MV-4-11 (cell line): ENCODE measurements around the gene ZNF502.
"Not testable (repeated sequence)": the region's sequence is repeated elsewhere in the genome, so short reads cannot be mapped to it uniquely, and the experiment has no call there.

Source experiments
- DNase-seq: peaks from one replicate; lab custom pipeline; 2025; lab: John Stamatoyannopoulos, UW

ZNF502 gene

GRCh38 chr3:44712455-44713075, at the start of gene ZNF502:
ZNF502 (plus strand) TSS chr3:44712660; CDS start chr3:44720262, 7,602 bp downstream.
- peak; percentile 69 for DNase-seq

DNA sequence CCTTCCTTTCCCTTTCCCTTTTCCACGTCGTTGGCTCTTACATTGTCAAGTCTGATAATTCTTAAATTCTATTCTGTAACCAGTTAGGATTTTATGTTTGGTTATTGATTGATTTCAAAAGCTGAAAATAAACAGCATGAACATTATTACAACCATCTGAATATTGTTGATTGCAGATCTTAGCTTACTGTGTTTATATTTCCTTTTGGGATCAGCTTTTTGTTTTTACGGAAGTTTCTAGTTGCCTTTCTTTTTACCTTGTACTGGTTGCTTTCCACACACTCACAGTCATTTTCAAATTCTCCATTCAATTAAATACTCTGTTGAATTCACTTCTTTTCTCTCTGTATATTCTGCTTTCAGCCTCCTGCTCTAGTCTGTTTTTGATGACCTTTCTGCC, 47.3 kb upstream of the ZNF502 start:
- no peak for DNase-seq

- no peak for DNase-seq
Measured at GRCh38 chr3:44666346-44666745, 46.1 kb upstream of the ZNF502 start.

DNA sequence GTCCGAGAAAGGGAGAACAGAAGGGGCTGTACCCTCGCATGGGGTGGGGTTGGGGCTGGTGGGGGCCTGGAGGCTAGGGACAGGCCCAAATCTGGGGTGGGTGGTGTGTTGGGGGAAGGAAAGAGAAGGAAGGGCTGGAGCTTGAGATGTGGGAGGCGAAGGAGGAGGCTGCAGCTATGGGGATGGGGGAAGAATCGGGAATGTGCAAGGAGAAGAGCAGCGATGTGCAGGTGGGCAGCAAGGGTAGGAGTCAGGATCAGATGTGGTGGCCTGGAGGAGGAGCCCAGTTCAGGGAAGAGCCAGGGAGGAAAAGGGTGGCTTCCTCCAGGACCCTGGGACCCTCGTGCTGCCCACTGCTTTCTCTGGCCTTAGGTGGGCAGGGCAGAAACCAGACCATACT, 42.7 kb upstream of the ZNF502 start:
- no peak for DNase-seq

- DNase-seq = not testable (repeated sequence)
Measured at GRCh38 chr3:44673466-44673865, 39.0 kb upstream of the ZNF502 start.

- DNase-seq = no peak
Measured at GRCh38 chr3:44674211-44674610, 38.2 kb upstream of the ZNF502 start.

DNA sequence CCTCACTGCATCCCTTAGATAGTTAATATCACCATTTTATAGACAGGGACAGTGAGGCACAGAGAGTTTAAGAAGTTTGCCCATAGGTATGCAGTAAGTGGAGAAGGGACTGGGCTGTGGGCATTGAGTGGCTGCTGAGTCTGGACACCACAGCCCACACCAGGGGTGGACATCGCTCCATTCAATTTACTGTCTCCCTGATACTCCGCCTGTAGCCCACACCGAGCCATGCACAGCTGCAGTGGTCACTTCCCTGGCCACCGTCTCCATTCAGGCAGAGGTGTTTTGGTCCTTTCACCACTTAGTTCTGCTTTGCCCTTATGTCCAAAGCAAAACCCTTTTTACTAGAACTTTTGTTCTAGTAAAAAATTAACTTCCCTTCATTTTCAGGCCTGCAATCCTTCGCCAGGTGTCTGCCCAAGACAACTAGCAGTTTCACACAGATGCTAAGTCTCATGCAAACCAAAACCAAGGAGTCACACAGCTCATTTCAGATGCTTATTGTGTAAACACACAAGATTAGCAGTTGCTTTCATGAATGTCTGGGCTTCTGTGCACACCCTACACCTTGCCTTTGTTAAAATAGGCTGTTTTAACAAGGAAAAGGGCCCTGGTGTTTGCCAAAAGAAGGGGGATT, 33.9 kb upstream of the ZNF502 start:
- DNase-seq = no peak

DNA sequence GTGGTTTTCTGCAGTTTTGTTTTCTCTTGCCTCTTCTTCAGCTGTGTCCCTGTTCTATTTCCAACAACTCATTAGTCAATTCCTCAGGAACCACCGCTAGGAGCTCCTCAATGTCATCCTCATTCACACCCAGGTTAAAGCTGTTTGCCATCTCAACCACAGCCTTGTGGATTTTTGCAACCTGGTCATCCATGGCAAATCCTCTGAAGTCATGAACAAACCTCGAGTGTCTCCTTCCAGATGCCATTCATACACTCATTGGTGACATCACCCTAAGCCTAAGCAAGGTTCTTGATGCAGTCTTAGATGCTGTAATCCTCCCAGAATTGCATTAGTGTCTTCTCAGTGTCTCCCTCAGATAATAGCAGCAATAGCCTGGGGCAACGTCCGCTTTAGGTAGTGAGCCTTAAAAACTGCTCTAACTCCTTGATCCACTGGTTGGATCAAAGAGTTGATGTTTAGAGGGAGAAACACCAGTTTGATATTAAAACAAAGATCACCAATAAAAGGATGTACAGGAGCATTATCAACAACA, 31.5 kb upstream of the ZNF502 start:
- no peak for DNase-seq

DNA sequence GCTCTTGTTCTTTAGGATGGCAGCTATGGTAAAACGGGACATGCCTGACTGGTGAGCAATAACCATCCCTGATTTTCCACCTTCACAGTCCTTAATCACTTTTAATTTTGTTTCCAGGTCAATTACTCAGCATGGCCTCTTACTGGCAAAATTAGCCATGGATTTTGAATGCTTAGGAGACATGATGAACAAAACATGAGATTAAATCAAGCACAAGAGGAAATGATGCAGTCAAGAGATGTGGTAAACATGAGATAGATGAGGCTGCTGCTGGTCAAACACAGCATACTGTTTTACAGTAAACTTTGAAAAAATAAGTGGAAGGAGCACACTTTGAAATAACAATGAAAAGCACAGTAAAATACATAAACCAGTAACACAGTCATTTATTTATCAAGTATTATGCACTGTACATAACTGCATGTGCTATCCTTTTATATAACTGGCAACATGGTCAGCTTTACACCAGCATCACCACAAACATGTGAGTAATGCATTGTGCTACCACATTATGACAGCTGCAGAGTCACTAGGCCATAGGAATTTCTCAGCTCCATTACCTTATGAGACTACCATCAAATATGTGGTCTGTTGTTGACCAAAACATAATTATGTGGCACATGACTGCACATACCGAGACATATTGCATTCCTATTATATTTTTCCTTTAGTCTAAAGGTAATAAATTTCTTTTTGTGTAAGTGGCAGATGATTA, 30.1 kb upstream of the ZNF502 start:
- no peak for DNase-seq

DNA sequence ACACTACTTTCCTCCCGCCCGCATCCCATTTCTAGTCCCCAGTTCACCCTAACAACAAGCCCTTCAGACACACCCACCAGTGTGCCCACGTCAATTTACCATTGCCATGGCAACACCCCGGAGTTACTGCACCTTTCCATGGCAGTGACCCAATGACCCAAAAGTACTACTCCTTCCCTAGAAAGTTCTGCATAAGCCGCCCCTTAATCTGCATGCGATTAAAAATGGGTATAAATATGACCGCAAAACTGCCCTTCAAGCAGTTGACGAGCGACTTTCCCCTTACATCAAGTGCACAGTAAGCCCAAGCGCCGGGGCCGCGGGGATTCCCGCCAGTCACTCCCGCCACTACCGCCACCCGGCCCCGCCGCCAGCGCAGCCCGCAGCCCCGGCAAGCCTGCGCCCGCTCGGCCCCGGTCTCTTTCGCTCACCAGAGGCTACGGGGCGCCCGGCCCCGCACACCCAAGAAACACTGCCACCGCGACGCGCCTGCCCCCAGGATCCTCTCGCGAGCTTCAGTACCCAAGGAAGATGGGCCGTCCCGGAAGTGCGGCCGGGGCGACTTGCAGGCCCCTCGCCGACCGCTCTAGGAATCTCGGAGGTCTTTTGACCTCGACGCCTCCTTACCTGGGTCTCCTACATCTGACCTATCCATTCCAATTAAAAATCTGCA, 27.2 kb upstream of the ZNF502 start:
- no peak for DNase-seq

GRCh38 chr3:44687898-44688297, 24.6 kb upstream of the ZNF502 start:
- DNase-seq = no peak

DNA sequence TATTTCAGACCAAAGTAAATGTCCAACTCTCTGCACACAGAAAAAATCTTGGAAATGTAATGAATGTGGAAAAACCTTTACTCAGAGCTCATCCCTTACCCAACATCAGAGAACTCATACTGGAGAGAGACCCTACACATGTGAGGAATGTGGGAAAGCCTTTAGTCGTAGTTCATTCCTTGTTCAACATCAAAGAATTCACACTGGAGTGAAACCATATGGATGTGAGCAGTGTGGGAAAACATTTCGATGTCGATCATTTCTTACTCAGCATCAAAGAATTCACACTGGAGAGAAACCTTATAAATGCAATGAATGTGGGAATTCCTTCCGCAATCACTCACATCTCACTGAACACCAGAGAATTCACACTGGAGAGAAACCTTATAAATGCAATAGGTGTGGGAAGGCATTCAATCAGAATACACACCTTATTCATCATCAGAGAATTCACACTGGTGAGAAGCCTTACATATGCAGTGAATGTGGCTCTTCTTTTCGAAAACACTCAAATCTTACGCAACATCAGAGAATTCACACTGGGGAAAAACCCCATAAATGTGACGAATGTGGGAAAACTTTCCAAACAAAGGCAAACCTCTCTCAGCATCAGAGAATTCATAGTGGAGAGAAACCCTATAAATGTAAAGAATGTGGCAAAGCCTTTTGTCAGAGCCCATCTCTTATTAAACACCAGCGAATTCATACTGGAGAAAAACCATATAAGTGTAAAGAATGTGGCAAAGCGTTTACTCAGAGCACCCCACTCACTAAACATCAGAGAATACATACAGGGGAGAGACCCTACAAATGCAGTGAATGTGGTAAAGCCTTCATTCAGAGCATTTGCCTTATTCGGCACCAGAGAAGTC, 9.0 kb downstream of the ZNF502 start:
- DNase-seq = no peak

GRCh38 chr3:44722103-44722401, 9.6 kb downstream of the ZNF502 start:
- DNase-seq = no peak

- peak; percentile 78 for DNase-seq
Measured at GRCh38 chr3:44729384-44729910, 17.0 kb downstream of the ZNF502 start, which contains the start of gene ZNF501. ZNF501 (plus strand) TSS chr3:44729635; CDS start chr3:44734422, 4,787 bp downstream.

DNA sequence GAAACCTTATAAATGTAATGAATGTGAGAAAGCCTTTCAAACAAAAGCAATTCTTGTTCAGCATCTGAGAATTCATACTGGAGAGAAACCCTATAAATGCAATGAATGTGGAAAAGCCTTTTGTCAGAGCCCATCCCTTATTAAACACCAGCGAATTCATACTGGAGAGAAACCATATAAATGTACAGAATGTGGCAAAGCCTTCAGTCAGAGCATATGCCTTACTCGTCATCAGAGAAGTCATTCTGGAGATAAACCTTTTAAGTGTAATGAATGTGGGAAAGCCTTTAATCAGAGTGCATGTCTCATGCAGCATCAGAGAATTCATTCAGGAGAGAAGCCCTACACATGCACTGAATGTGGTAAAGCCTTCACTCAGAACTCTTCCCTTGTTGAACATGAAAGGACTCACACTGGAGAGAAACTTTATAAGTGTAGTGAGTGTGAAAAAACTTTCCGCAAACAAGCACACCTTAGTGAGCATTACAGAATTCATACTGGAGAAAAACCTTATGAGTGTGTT, 22.2 kb downstream of the ZNF502 start:
- DNase-seq = no peak

- DNase-seq = no peak
Measured at GRCh38 chr3:44761101-44761423, 48.6 kb downstream of the ZNF502 start.

DNA sequence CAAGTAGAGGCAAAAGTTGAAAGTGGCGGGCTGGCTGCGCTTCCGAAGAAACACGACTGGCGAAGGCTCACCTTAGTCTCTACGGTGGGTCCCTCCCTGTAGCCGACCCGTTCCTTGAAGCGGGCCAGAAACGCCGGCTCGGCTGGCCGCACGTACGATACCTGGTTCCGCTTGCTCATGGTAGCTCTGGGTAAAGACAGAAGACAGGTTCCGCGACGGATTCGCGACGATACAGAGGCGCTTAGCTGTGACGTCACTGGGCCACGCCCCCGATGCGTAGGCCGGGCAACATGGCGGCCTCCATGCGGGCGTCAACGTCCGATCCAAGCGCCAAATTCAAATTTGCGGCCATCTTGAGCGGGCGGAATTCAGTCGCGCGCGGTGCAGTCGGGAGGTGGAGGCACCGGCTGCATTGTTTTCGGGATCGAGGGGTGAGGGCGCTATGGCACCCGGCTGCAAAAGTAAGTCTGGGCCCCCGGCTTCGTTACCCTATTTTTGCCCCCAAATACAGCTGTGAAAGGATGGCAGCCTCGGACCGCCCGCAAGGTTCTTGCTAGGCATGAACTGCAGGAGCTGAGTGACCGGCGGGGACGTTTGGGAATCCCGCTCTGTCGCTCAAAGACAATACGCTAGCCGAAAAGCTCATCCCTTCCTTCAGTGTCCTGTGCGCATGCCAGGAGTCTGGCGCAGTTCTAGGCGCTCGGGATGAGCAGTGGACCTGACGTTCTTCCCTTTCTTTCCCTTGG, 49.1 kb downstream of the ZNF502 start, which contains the start of the genes KIAA1143 and KIF15:
Gene KIAA1143 (minus strand): TSS at position 196 of the 746 bp plus-strand sequence. CDS start 17 bp downstream, at position 179.
Gene KIF15 (plus strand): TSS at position 371 of the 746 bp plus-strand sequence. CDS start 72 bp downstream, at position 443.
- peak; percentile 96 for DNase-seq

DNA sequence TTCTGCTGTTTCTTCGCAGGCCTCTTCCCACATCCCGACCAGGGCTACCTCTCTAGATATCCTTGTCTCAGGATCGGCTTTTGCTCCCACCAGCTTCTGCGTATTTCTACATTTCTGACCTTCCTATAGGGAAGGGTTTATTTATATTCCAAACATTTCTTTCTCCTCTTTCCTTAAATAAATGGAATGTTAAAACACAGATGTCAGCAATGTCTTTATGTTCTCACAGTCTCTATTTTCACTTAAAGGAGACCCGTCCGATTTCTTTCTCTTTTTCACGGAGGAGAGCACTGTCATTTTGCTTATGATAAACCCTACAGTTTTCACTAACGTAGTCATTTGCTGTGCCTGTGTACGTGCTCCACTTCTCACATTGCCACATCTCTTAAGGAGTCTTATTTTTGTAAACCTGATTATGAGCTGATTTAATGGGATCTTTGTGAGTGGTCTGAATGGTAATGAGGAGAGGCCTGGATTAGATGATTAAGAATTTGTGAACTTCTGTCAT, 49.8 kb downstream of the ZNF502 start:
- peak; percentile 22 for DNase-seq

GRCh38 chr3:44762690-44763089, 50.2 kb downstream of the ZNF502 start:
- no peak for DNase-seq

DNA sequence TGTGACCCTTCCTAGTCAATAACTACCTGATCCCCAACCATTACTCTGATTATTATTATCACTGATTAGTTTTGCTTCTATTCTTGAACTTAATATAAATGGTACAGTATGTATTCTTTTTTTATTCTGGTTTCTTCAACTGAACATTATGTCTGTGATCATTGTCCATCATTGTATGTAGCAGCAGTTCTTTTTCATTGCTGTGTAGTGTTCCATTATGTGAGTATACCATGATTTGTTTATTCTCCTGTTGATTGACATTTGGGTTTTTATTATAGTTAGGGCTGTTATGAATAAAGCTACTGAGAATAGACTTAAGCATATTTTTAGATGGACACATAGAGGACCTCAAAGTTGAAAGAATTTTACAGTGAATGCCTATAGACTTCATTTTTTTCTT, 51.8 kb downstream of the ZNF502 start:
- no peak for DNase-seq
